DOHH2 (cell line): ENCODE data around the gene MAMDC2.

Experiments used
- CTCF ChIP-seq: fragments of 200-600 bp; sonication (generic); IDR thresholded peaks from one replicate; pipeline ENCODE4 v1.5.1; 2014; ENCODE audit warnings: antibody characterized with exemption, mild to moderate bottlenecking, low read depth, low read length; ENCODE audit not compliant: poor library complexity, severe bottlenecking
- EZH2phosphoT487 ChIP-seq: fragments of 200-600 bp; sonication (generic); IDR thresholded peaks from 2 replicates; pipeline ENCODE4 v1.6.1; 2017; ENCODE audit warnings: borderline replicate concordance, mild to moderate bottlenecking, antibody characterized with exemption, low read length, moderate library complexity, mixed read lengths

DNA sequence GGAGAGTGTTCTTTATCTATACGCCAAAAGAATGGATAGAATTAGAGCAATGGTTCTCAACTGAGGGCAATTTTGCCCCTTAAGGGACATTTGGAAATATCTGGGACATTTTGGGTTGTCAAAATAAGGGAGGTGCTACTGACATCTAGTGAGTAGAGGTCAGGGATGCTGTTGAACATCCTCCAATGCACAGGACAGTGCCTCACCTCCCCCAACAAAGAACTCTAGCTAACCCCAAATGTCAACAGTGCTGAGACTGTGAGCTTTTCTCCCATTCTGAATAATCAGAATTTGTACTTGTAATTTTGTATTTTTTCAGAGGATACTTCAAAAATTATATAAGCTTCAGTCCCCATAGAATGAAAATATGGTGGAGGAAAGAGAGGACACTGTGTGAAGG, 206.6 kb downstream of the MAMDC2 start:
- TF ChIP-seq CTCF (no peak), EZH2phosphoT487 (no peak)
